NK-92 treated with Interleukin-12 subunit alpha and Interleukin-12 subunit beta, amount 100 ng/mL, for 24 hours (cell line): ENCODE data around the gene TMEM183A.

Source experiments
- DNase-seq: peaks from one replicate; lab custom pipeline; 2025; lab: John Stamatoyannopoulos, UW

TMEM183A gene

GRCh38 chr1:203046984-203047630 is 39.9 kb downstream of the TMEM183A start:
- no peak for DNase-seq

DNA sequence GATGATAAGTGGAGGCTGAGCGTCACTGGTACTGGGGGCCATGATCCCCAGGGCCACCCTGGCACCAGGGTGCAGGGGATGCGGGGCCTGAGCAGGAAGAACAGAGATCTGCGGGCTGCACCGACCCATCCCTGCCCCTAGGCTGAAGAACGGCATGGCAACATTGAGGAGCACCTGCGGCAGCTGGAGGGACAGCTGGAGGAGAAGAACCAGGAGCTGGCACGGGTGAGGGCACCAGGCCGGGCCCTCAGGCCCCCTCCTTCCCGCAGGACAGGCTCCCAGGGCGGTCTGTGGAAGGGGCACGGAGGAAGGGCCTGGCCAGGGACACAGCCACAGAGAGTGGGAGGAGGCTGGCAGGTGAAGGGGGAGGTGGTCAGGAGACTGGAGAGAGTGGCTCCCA is 40.9 kb downstream of the TMEM183A start:
- DNase-seq: no peak

- DNase-seq: no peak
Observed at GRCh38 chr1:203048555-203049051, 41.4 kb downstream of the TMEM183A start.

DNA sequence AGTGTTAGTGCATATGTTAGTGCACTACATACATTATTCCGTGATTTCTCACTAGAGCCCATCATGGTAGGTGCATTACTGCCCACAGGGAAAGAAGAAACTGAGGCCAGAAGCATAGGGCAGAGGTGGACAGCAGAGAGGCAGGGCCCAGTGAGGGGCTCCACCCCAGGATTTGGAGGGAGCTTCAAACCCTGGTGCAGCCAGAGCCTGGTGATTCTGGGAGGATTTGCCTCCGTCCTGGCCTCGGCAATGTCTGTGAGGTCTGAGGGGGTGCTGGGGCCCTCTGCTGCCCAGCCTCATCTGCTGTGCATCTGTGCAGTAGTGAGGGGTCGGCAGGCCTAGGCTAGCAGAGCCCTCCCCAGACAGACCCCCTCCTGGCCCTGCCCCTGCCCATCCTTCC is 41.9 kb downstream of the TMEM183A start:
- no peak for DNase-seq

- no peak for DNase-seq
Observed at GRCh38 chr1:203049576-203050180, 42.5 kb downstream of the TMEM183A start.

- no peak for DNase-seq
Observed at GRCh38 chr1:203050826-203051225, 43.7 kb downstream of the TMEM183A start.

DNA sequence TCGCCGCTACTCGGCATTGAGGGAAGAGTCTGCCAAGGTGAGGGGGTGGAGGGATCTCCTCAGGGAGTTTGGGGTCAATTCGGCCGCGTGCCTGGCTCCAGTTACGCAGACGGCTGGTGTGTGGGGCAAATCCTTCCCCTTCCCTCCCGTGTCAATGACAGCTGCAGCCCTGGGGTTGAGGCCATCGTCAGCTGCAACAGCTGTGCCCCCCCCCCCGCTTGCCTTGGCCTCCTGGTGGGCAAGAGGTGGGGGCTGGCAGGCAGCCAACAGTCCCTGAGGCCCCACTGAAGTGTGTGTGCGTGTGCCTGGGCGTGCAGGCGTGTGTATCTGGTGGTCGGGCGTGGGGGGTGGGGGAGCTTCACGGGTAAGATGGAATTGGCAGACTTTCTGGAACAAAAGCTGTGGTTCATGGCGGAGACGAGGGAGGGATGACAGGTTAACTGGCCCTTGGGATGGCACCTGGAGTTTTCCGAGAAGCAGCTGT is 44.7 kb downstream of the TMEM183A start:
- DNase-seq: no peak

GRCh38 chr1:203052601-203053000 is 45.4 kb downstream of the TMEM183A start:
- DNase-seq: no peak

DNA sequence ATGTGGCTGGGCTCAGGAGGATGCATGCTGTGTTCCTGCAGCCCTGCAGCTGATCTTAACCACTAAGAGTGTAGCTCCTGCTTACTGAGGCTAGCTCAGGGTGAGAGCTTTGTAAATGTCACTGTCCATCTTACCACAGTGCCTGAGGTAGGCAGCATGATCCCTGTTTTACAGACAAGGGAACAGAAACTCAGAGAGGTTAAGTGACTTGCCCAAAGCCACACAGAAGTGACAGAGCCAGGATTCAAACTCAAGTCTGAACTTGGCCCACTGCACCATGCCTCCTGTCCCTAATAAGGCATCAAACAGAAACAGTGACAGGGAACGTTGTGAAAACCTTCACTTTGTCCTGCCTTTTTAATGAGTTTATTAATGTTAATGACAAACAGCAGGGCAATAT is 47.0 kb downstream of the TMEM183A start:
- DNase-seq: no peak

DNA sequence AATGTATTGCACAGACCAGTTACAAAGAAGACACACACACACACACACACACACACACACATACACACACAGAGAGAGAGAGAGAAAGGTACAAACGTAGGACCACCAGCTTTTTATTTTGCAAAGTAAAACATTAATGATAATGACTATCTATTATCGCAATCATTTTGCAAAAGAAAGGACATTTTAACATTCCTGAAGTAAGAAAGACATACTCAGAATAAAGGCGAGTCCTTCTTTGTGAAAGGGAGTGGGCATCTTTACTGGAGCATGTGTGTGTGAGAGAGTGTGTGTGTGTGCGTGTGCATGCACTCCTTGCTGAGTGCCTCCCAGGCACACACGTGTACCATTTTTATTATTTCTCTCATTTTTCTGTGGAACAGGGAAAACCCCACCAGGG is 47.5 kb downstream of the TMEM183A start:
- no peak for DNase-seq

GRCh38 chr1:203055161-203055799 is 48.1 kb downstream of the TMEM183A start:
- no peak for DNase-seq

- no peak for DNase-seq
Observed at GRCh38 chr1:203056012-203056411, 48.8 kb downstream of the TMEM183A start.

- DNase-seq: no peak
Observed at GRCh38 chr1:203056516-203056915, 49.3 kb downstream of the TMEM183A start.

GRCh38 chr1:203057911-203058675 is 50.9 kb downstream of the TMEM183A start:
- DNase-seq: no peak

GRCh38 chr1:203058676-203058935 is 51.4 kb downstream of the TMEM183A start:
- no peak for DNase-seq

GRCh38 chr1:203059485-203059884 is 52.3 kb downstream of the TMEM183A start:
- no peak for DNase-seq

DNA sequence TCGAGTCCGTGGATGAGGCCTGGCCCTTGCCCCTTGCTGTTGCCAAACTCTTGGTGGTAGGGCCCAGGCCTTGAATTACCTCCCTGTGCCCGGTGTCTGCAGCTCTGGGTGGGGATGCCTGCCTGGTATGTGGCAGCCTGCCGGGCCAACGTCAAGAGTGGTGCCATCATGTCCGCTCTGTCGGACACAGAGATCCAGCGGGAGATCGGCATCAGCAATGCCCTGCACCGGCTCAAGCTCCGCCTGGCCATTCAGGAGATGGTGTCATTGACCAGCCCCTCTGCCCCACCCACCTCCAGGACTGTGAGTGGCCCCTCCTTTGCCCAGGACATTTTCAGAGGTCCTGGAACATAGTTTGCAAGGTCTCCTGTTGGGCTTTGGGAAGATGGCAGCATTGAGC is 52.9 kb downstream of the TMEM183A start:
- DNase-seq: no peak

DNA sequence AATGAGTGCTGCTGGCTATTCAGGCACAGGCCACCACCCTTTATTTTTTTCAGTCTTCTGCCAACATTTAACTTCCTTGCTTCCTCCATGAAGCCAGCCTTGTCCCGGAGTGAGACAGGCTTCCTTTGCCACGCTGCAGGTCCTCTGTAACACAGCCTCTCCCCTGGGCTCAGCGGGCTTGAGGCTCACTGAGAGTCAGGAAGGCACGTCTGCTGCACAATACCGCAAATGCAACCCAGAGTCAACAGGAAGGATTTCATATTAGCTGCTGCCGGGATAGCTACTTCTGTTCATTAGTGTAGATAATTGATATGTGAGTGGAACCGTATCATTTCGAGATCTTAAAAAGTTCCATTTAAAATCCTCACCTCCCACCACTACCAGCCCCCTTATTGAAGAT is 56.1 kb downstream of the TMEM183A start:
- DNase-seq: no peak

DNA sequence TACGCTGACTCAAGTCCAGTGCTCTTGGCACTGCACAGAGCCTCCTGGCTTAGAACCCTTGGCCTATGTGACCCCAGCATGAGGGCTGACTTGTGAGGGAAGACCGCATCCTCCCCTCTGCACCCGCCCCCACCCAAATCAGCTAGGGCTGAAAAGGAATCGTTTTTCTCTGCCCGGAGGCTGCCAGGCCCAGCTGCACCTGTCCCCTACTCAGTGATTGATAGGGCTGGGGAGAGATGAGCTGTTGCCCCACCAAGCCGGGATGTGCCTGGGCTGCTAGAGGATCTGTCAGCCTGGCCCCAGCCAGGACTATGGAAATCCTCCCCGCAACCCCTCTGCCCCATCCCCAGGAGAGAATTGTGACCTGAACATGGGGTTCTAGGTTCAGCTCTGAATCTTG is 58.0 kb downstream of the TMEM183A start:
- DNase-seq: no peak

DNA sequence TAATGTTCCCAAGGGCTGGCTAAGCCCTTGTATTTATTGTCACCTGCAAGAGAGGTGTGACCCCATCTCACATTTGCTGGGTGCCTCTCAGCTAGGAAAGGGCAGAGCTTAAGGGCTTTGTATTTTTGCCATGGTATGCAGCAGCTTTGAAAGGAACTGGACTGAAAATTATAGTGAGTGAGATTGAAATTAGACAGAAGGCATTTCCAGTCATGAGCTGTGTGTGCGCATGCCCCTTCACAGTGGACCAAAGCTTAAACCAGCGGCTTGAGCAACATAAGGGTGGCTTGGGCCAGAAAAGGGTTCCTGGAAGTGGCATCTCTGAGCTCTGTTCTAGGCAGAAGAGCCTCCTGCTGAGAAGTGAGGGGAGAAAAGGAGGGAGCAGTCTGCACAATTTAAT is 58.8 kb downstream of the TMEM183A start:
- DNase-seq: no peak

DNA sequence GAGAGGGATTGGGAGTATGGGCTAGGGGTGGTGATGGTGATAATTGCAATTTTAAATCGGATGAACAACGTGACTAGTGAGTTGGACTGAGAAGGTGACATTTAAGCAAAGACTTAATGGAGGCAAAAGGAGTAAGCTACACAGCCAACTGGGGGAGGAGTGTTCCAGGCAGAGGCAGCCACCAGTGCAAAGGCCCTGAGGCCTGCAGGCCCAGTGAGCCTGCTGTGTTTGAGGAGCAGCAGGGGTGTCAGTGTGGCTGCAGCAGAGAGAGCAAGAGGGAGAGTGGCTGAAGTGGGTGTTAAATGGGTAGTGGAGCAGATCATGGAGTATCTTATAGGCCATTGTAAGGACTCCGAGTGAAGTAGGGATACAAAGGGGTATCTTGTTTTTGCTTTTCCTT is 59.8 kb downstream of the TMEM183A start:
- DNase-seq: no peak

- DNase-seq: no peak
Observed at GRCh38 chr1:203069030-203069747, 62.0 kb downstream of the TMEM183A start.
